ENCODE data around the gene AQP9. TPM values are rescaled to one million over a fixed set of nuclear protein-coding genes. Genes with fewer than 3 reads are reported as not detected.

The AQP9 gene
- total RNA-seq, 1 experiment from 2014 or later = not detected

GRCh38 chr15:58185439-58185838 lies 47.3 kb downstream of the AQP9 start:
- Histone ChIP-seq H3K36me3 (ENCODE audit: control insufficient read depth, insufficient read depth, low read length) (no peaks in the 10 kb centered on the region), H3K27me3 (ENCODE audit: control insufficient read depth, insufficient read depth, low read length) (peaks cover 17% of the 10 kb centered on the region), H3K4me1 (ENCODE audit: control insufficient read depth, insufficient read depth, low read length) (no peaks in the 10 kb centered on the region), H3K4me3 (ENCODE audit: low read depth in 2 of 2, low read length in 2 of 2) (no peak overlapping the region), H3K27ac (ENCODE audit: low read length) (no peak overlapping the region), H3K9me3 (ENCODE audit: control insufficient read depth, insufficient read depth, low read depth, low read length) (no peaks in the 10 kb centered on the region)
- CTCF ChIA-PET = no interaction called here
- TF ChIP-seq POLR2AphosphoS5 (IDR thresholded peaks at IDR 0.05; ENCODE audit: low read depth, low read length) (no peak), SIN3A (IDR thresholded peaks at IDR 0.05; ENCODE audit: borderline replicate concordance, insufficient read depth, low read depth, low read length) (no peak), TCF7L2 (IDR thresholded peaks at IDR 0.05; ENCODE audit: low read depth, low read length) (no peak)
- TF ChIP-seq, protein P1, sequence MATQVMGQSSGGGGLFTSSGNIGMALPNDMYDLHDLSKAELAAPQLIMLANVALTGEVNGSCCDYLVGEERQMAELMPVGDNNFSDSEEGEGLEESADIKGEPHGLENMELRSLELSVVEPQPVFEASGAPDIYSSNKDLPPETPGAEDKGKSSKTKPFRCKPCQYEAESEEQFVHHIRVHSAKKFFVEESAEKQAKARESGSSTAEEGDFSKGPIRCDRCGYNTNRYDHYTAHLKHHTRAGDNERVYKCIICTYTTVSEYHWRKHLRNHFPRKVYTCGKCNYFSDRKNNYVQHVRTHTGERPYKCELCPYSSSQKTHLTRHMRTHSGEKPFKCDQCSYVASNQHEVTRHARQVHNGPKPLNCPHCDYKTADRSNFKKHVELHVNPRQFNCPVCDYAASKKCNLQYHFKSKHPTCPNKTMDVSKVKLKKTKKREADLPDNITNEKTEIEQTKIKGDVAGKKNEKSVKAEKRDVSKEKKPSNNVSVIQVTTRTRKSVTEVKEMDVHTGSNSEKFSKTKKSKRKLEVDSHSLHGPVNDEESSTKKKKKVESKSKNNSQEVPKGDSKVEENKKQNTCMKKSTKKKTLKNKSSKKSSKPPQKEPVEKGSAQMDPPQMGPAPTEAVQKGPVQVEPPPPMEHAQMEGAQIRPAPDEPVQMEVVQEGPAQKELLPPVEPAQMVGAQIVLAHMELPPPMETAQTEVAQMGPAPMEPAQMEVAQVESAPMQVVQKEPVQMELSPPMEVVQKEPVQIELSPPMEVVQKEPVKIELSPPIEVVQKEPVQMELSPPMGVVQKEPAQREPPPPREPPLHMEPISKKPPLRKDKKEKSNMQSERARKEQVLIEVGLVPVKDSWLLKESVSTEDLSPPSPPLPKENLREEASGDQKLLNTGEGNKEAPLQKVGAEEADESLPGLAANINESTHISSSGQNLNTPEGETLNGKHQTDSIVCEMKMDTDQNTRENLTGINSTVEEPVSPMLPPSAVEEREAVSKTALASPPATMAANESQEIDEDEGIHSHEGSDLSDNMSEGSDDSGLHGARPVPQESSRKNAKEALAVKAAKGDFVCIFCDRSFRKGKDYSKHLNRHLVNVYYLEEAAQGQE (IDR thresholded peaks at IDR 0.05; ENCODE audit: insufficient read depth in 1 of 2, low read depth in 2 of 2, low read length in 1 of 2) = no peak
- TF ChIP-seq, protein P2, sequence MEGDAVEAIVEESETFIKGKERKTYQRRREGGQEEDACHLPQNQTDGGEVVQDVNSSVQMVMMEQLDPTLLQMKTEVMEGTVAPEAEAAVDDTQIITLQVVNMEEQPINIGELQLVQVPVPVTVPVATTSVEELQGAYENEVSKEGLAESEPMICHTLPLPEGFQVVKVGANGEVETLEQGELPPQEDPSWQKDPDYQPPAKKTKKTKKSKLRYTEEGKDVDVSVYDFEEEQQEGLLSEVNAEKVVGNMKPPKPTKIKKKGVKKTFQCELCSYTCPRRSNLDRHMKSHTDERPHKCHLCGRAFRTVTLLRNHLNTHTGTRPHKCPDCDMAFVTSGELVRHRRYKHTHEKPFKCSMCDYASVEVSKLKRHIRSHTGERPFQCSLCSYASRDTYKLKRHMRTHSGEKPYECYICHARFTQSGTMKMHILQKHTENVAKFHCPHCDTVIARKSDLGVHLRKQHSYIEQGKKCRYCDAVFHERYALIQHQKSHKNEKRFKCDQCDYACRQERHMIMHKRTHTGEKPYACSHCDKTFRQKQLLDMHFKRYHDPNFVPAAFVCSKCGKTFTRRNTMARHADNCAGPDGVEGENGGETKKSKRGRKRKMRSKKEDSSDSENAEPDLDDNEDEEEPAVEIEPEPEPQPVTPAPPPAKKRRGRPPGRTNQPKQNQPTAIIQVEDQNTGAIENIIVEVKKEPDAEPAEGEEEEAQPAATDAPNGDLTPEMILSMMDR (IDR thresholded peaks at IDR 0.05) = no peak; the same call in 1 of the 2 replicates
- POLR2A ChIA-PET = no interaction called here
- intact Hi-C loops (cut with micrococcal nuclease; ENCODE audit: unreplicated experiment) = loop anchor here (10.0 kb wide), 2 partner anchors 451 to 621 kb away; no protein-coding TSS in a partner anchor
- no peak for DNase-seq (ENCODE audit: low read depth, low spot score)
- in situ Hi-C loops (cut with HindIII; ENCODE audit: low pct_unique_long_range_greater_than_20kb, low sequenced_read_pairs) = no loop called here
- ATAC-seq = no peak
- no TSS peak for BruUV-seq (replicated peaks)

DNA sequence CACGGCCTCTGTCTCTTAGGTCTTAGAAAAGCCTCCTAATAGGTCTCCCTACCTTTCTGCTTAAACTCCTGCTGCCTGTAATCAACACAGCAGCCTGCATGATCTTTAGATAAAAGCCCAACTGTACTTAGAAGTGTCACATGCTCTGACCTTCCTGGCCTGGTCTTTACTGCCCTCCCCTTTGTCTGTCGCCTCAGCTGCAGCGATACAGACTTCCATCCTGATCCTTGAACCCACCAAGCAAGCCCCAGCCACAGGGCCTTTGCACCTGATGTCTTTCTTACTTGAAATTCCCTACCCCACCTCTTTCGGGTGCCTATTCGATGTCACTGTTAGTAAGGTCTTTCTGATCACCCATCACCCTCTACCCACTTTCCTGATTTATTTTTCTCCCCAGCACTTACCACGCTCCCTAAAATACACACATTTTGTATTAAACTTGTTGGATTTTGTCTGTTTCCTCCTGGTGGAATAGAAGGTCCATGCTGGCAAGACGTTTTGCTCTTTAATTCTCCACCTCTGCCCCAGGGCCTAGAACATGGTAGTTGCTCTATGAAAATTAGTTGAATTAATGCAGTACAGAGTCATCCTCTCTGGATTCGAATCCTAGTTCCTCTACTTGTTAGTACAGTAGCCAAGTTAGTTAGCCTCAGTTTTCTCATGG lies 51.1 kb downstream of the AQP9 start:
- TF ChIP-seq POLR2AphosphoS5 (IDR thresholded peaks at IDR 0.05; ENCODE audit: low read depth, low read length) = no peak
- TF ChIP-seq, protein P2 (IDR thresholded peaks at IDR 0.05) = no peak
- no peak for TF ChIP-seq TCF7L2 (IDR thresholded peaks at IDR 0.05; ENCODE audit: low read depth, low read length)
- no peak for TF ChIP-seq SIN3A (IDR thresholded peaks at IDR 0.05; ENCODE audit: borderline replicate concordance, insufficient read depth, low read depth, low read length)
- TF ChIP-seq, protein P1 (IDR thresholded peaks at IDR 0.05; ENCODE audit: insufficient read depth in 1 of 2, low read depth in 2 of 2, low read length in 1 of 2) = no peak
- no TSS peak for BruUV-seq (replicated peaks)
- no peak overlapping the region for H3K27ac ChIP-seq (ENCODE audit: low read length)
- ChIA-PET CTCF (no interaction called here), POLR2A (no interaction called here)
- intact Hi-C loops (cut with micrococcal nuclease; ENCODE audit: unreplicated experiment) = loop anchor here (10.0 kb wide), 2 partner anchors 454 to 624 kb away; no protein-coding TSS in a partner anchor
- H3K36me3 ChIP-seq (ENCODE audit: control insufficient read depth, insufficient read depth, low read length) = no peaks in the 10 kb centered on the region
- no peaks in the 10 kb centered on the region for H3K4me1 ChIP-seq (ENCODE audit: control insufficient read depth, insufficient read depth, low read length)
- ATAC-seq (no peak), DNase-seq (ENCODE audit: low read depth, low spot score) (no peak)
- no peak overlapping the region for H3K4me3 ChIP-seq (ENCODE audit: low read depth in 2 of 2, low read length in 2 of 2)
- peaks cover 15% of the 10 kb centered on the region for H3K27me3 ChIP-seq (ENCODE audit: control insufficient read depth, insufficient read depth, low read length)
- in situ Hi-C loops (cut with HindIII; ENCODE audit: low pct_unique_long_range_greater_than_20kb, low sequenced_read_pairs) = no loop called here
- H3K9me3 ChIP-seq (ENCODE audit: control insufficient read depth, insufficient read depth, low read depth, low read length) = no peaks in the 10 kb centered on the region

Data from Panc1 (cell line).